Tibial nerve (tissue), 4 donors: ENCODE results near the gene ZBED5.
"Not testable (repeated sequence)": the region's sequence is repeated elsewhere in the genome, so short reads cannot be mapped to it uniquely, and the experiment has no call there.

ENCODE experiments used
- CTCF ChIP-seq, 5 experiments: fragments of 200-600 bp in 3 of 5; fragments of 450-650 bp in 2 of 5; sonication (generic) in 3 of 5; IDR thresholded peaks; one replicate each; pipeline ENCODE4 v1.5.1; 2016 to 2019; ENCODE audit warnings: antibody characterized with exemption in 5 of 5, mild to moderate bottlenecking in 3 of 5, moderate library complexity in 2 of 5
- EP300 ChIP-seq, 2 donors: sonication (generic); formaldehyde crosslinking; IDR thresholded peaks; one replicate each; pipeline ENCODE4 v1.6.1; 2017; ENCODE audit warnings: antibody characterized with exemption in 2 of 2, mild to moderate bottlenecking in 1 of 2

- TF ChIP-seq CTCF, EP300 (IDR thresholded peaks at IDR 0.05): not testable (repeated sequence)
Observed at GRCh38 chr11:10822491-10822890, 35.4 kb downstream of the ZBED5 start.
